Femur (tissue), 1 donor: Measurements from ENCODE around the gene THRAP3.
"Not testable (repeated sequence)": the region's sequence is repeated elsewhere in the genome, so short reads cannot be mapped to it uniquely, and the experiment has no call there.

Experiments used
- DNase-seq: peaks from one replicate; pipeline ENCODE4 v3.0.0-alpha.2; 2017

The THRAP3 gene

GRCh38 chr1:36223996-36224536 is at the start of gene THRAP3:
Gene THRAP3, plus strand, starts transcription at chr1:36224443. Its CDS starts 58,121 bp downstream, at chr1:36282564.
- DNase-seq = peak; percentile 100

- no peak for DNase-seq
These were observed 49.5 kb upstream of the THRAP3 start for GRCh38 chr1:36174713-36175112.

- DNase-seq = peak; percentile 74
These were observed 48.8 kb upstream of the THRAP3 start for GRCh38 chr1:36175137-36176095.

- no peak for DNase-seq
These were observed 47.9 kb upstream of the THRAP3 start for GRCh38 chr1:36176106-36176949.

GRCh38 chr1:36177589-36178431 is 46.4 kb upstream of the THRAP3 start:
- DNase-seq = no peak

- DNase-seq = no peak
These were observed 45.6 kb upstream of the THRAP3 start for GRCh38 chr1:36178471-36179219.

- no peak for DNase-seq
These were observed 45.0 kb upstream of the THRAP3 start for GRCh38 chr1:36179220-36179600.

GRCh38 chr1:36182734-36183133 is 41.5 kb upstream of the THRAP3 start:
- DNase-seq = no peak

GRCh38 chr1:36183309-36183856 is 40.9 kb upstream of the THRAP3 start:
- no peak for DNase-seq

GRCh38 chr1:36187800-36188593 is 36.2 kb upstream of the THRAP3 start:
- DNase-seq = peak; percentile 90

- not testable (repeated sequence) for DNase-seq
These were observed 27.4 kb upstream of the THRAP3 start for GRCh38 chr1:36196805-36197204.

GRCh38 chr1:36198641-36199040 is 25.6 kb upstream of the THRAP3 start:
- DNase-seq = no peak

- no peak for DNase-seq
These were observed 24.1 kb upstream of the THRAP3 start for GRCh38 chr1:36199934-36200741.

- DNase-seq = no peak
These were observed 21.2 kb upstream of the THRAP3 start for GRCh38 chr1:36203027-36203553.

- peak; percentile 62 for DNase-seq
These were observed 20.5 kb upstream of the THRAP3 start for GRCh38 chr1:36203554-36204346.

GRCh38 chr1:36204347-36204909 is 19.8 kb upstream of the THRAP3 start:
- peak; percentile 53 for DNase-seq

- no peak for DNase-seq
These were observed 17.9 kb upstream of the THRAP3 start for GRCh38 chr1:36206323-36206858.

- peak; percentile 85 for DNase-seq
These were observed 16.9 kb upstream of the THRAP3 start for GRCh38 chr1:36207339-36207738.
